Left renal cortex interstitium (tissue), 4 donors: ENCODE data around the gene TAF3. TPM values are rescaled to one million over a fixed set of nuclear protein-coding genes. Genes with fewer than 3 reads are reported as not detected.

Source experiments
- DNase-seq, 4 donors: peaks; one replicate each; pipeline ENCODE4 v3.0.0-alpha.2; 2013; ENCODE audit warnings: low read depth in 4 of 4, low spot score in 2 of 4, missing footprints in 1 of 4
- polyA plus RNA-seq, 4 donors: library from polyadenylated mRNA; unstranded; fragments of 120-200 nt; gene quantifications; one replicate each; pipeline ENCODE4 v1.2.1, GENCODE V29; 2013; ENCODE audit not compliant: insufficient read length in 4 of 4

TAF3 gene
- polyA plus RNA-seq, 4 donors: 11.2 to 12.2 (median 11.4) TPM

DNA sequence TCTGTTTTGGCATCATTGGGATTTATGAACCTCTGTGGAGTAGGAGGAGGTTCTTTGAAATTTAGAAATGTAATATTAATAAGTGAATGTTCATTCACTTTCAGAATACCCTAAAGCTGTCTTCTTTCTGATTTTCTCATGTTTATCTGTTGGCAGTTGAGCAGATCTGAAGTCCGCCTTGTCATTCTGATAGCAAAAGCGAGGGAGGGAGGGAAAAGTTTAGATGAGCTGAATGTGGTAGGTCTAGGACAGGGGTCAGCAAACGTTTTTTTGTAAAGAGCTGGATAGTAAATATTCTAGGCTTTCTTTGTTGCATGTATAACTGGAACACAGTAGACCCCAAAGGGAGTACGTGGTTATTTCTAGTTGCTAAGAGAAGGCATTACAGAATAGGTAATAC, 141.8 kb downstream of the TAF3 start:
- DNase-seq: no peak

DNA sequence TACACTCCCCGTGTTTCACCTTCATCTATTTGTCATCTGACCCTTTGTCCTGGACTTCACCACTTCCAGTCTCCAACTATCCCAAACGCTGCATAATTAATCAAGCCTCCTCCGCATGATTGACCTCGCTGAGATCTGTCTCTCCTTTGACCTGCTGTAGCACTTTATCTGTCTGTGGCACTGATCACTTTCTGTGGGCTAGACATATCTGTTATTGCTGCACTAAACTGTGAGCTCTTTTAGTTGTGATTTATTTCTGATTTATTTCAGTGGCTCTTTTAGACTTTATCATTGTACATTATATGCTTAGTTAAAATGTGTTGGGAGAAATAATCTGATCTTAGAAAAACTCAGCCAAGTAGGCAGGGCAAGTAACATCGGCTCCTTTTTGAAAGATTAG, 144.3 kb downstream of the TAF3 start:
- no peak for DNase-seq

DNA sequence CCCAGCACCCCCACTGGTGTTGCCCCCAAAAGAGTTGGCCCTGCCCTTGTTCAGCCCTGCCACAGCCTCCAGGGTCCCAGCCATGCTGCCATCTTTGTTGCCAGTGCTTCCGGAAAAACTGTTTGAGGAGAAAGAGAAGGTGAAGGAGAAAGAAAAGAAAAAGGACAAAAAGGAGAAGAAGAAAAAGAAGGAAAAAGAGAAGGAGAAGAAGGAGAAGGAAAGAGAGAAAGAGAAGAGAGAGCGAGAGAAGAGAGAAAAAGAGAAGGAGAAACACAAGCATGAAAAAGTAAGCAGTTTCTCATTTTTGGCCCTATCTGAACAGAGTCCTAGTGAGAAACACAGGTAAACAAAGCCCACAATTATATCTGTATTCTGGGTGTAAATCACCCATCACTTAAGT, 147.2 kb downstream of the TAF3 start:
- no peak for DNase-seq

DNA sequence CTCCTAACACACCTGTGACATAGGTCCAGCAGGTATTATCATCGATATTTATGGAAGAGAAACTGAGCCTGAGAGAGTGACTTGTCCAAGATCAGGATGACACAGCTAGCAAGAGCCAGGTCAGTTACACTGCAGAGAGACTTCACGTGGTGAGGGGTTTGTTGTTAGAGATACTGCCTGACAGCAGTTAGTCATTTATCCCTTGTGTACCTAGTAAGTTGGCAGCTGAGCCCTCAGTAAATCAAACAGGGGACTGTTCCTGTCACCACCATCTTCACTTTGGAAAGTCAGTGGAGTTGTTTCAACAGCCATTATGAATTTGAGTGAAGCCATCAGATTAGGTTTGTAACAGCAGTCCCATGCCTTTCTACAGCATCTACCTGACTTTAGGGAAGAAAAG, 148.7 kb downstream of the TAF3 start:
- DNase-seq: no peak

DNA sequence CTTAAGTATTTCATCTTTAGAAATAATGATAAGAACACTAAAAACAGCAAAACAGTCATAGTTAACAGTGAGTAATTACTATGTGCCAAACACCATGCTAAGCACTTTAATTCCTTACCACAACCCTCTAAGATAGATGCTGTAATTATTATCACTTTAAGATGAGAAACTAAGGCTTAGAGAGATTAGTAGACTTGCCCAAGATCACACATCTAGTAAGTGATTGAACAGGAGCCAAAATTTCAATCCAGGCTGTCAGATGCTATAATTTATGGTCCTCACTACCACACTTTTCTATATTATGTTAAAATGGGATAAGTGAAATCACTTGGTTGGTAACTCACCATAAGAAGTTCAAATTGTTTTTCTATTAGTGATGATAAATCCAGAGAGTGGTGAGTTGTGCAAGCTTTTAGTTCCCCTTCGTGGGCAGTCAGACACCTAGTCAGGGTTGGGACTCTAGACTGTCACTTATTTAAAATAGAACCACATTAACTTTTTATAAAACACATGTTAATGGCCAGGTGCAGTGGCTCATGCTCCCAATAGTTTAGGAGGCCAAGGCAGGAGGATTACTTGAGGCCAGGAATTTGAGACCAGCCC, 150.3 kb downstream of the TAF3 start:
- no peak for DNase-seq

DNA sequence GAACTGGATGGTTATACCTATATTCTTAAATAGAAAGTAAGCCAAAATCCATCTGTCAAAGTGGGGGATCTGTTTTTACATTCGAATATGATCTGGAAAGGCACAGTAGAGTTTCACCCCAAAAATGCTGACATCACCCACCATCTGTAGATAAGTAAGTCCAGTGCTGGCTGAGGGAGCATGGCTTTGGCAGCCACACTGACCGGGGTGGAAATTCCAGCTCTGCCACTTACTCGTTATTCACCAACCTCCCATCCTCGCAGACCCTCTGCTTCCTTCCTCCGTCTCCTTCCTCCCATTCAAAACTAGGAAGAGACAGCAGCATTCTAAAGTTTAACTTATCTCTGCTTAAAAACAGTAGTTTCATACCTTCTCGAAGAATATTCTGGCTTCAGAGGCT, 151.3 kb downstream of the TAF3 start:
- no peak for DNase-seq

DNA sequence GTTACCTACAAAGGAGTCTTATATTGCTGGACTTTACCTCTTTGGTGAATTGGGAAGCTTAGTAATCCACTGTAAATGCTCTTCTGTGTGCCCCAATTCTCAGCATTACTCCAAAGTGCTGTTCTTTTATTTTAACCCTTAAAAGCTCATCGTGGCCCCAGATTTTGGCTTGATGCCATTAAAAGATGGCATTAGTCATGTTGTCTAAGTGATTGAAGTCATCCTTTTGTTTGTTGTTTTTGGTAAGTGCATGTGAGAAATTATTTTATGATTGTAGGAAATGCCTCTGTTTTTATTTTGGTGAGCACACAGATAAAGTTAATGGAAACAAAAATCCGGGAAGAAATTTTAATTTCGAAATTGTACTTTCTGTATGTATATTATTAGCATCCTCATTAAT, 153.6 kb downstream of the TAF3 start:
- DNase-seq: no peak

DNA sequence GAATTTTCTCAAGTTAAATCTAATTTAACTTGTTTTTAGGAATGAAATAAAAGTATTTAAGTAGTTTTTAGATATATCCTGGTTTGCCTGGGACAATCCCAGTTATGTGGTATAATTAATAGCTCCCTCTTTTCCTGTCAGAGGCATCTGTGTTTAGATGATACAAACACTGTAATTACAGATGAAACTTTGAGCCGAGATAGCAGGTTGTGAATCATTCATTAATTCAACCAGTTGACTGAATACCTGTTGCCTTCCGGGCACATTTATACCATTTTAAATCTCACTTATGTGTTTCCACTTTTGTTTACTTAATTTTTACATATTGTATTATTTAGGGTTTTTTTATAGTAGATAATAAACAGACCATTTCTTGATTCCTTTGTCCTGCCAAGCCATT, 154.1 kb downstream of the TAF3 start:
- DNase-seq: no peak

DNA sequence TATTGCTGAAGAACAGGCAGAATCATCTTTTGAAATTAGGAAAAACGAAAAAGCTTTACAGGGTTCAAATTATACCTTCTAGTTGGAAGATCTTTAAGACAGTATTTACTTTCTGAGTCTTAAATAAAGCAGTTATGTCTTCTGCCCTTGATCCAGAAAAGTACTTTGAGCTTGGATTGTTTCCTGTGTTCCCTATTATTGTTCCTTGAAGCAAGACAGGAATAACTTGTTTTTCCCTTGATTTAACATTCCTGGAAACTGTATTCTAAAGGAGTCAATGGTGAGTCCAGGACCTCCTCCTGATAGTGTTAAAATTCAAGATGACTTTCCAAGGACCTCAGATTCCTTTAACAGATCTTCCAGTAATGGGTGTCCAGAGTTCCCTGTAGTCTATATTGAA, 161.9 kb downstream of the TAF3 start:
- DNase-seq: no peak

DNA sequence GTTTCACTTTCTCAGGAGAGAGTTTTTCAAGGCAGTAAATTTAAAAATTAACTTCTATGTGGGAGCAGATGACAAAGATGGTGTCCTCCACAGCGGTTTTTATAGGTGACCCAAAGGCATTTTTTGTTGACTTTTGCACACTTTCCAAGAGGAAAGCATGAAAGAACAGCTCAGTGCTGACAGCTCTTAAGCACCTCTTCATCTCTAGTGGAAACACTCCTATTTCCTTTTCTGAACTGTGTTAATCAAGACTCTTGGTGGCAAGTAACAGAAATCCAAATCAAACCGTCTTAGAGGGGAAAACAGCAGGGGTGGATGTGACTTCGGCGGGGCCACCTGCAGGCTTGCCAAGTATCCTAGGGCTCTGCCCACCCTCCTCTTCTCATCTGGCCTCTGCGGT, 164.4 kb downstream of the TAF3 start:
- DNase-seq: no peak

DNA sequence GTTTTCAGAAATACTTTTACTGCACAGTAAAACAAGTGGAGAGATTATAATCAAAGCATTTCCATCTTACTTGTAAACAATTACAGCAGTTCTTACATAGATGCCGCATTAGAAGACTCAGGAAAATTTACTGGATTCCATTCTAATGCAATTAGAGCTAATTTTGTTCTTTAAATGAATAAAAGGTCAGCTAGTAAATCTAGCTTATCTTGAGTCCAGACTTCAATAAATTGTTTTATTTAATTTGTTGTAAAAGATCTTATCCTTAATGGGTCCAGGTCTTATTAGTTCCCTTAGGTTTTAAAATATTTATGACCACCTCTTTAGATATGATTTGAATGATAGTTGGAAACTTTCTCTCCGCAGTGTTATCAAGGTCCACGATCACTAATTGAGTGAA, 166.0 kb downstream of the TAF3 start:
- DNase-seq: no peak

DNA sequence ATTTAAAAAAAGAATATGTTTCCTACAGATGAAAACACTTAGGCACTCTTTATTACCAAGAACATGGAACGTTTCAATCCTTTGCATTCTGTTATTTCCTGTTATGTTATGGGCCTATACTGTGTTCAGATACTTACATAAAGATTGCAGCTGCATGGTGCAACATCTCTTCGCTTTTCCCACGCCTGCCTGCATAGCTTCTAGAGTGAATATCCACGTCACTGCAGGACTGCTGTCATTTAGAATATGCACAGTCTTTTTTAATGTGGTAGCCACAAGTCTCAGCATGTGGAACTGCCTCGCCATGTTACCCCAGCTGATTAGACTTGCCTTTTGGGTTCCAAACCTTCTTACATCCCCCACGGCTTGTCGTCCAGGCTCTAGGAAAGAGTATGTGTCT, 166.6 kb downstream of the TAF3 start:
- no peak for DNase-seq

DNA sequence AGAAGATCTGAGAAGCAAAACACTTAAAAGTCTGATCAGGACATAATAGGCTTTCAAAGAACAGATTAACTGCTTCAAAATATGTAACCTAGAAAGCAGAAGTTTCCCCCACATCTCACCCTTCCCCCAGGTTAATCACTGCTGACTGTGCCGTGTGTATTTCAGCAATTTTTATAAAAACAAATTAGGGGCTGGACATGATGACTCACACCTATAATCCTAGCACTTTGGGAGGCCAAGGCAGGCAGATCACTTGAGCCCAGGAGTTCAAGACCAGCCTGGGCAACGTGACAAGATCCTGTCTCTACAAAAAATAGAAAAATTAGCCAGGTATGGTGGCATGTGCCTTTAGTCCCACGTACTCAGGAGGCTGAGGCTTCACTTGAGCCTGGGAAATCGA, 168.5 kb downstream of the TAF3 start:
- no peak for DNase-seq

DNA sequence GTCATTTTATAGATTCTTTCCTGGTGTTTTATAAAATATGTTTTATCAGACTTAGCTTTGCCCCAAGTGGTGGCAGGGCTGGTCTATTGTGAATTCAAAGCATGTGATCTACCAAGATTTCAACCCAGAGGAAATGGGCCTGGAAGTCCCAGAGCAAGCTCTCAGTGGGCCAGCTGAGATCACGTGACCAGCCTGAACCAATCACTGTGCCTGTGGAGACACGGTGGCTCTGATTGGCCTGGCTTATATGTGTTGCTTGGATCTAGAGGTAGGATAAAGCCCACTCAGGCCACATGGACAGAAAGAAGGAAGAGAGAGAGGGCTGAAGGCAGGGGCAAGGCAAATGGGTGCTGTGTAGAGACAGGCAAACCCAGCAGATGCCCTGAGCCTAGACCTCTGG, 170.7 kb downstream of the TAF3 start:
- DNase-seq: no peak

DNA sequence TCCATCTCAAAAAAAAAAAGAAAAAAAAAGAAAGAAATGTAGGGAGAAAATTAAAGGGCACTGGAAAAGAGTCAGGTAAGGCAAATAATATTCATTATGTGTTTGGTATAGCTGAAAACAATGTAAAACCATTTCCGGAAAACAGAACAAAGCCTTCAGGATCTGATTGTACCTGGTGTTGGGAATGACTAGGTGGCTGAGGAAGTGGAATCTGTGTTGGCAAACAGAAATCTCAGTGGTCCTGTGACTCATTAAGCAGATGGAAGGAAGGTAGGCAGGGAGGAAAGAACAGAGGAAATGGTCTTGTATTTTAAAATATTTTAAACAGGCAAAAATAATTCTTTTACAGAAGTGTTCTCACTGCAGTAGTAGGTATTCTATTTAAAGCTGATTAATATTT, 180.5 kb downstream of the TAF3 start:
- DNase-seq: no peak

DNA sequence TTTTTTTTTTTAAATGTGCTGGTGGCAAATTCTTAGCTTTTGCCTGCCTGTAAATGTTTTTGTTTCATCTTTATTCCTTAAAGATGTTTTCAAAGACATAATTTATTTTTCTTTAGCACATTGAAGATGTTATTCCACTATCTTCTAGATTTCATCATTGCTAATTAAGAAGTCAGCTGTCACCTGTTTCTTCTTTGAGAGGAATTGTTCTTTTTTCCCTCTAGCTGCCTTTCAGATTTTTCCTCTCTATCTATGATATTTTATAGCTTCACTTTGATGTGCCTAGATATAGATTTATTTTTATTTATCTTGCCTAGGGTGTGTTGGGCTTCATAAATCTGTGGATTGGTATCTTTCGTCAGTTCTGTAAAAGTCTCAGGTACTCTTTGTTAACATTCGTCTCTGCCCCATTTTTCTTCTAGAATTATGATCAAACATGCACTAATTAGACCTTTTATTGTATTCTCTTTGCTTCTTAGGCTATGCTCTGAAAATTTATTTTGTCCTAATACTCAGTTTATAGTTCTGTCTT, 186.2 kb downstream of the TAF3 start:
- no peak for DNase-seq

DNA sequence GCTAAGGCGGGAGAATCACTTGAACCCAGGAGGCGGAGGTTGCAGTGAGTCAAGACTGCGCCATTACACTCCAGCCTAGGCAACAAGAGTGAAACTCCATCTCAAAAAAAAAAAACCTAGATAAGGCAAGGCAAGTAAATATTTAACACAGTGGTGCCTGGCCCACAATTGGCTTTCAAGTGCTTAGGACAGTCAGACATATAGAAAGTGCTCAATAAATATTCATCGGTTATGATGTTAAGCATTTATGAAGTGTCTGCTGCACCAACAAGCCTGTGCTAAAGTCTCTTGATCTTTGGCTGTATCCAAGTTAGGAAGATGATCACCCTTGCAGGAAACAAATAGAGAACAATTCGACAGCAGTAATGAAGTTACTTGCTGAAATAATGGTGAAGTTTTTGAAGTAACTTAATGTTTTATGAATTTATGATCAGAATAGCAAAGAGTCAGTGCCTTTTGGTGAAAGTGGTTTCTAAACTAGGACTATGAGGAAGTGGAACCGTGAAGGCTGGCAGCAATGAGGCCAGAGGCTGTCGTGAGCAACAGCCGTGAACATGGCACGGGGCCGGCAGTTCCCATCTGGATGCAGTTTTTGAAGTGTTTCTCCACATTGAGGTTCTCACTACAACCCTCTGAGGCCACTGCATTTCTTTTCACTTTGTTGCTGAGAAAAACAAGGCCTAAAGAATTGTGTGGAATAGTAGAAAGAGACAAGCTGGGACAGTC, 188.1 kb downstream of the TAF3 start:
- no peak for DNase-seq

DNA sequence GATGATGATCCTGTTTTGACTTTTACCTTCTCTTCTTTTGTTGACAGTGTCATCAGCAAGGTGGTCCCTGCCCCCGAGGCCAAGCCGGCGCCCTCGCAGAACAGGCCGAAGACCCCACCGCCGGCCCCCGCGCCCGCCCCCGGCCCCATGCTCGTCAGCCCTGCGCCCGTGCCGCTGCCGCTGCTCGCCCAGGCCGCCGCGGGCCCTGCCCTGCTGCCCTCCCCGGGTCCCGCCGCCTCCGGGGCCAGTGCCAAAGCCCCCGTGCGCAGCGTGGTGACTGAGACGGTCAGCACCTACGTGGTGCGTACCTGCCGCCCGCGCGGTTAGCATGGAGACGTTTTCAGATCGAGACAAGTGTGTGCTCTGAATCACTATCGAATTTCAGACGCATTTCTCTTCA, 190.7 kb downstream of the TAF3 start:
- no peak for DNase-seq

DNA sequence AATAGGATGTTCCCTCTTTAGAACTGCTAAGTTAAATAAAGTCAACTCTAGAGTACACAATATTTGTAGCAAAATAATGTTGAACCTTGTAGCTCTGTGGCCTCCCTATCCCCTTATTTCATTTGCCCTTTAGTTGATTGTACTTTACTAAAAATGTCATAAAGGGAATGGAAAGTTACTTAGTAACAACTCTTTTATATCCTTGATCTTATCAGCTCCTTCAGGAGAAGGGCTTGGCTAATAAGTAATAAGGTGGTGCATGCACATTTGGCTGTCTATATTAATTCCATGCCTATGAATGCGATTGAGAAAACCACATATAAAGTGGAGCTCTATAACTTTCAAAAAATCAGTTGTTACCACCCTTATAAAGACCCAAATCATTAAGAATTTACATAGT, 194.7 kb downstream of the TAF3 start:
- DNase-seq: no peak

DNA sequence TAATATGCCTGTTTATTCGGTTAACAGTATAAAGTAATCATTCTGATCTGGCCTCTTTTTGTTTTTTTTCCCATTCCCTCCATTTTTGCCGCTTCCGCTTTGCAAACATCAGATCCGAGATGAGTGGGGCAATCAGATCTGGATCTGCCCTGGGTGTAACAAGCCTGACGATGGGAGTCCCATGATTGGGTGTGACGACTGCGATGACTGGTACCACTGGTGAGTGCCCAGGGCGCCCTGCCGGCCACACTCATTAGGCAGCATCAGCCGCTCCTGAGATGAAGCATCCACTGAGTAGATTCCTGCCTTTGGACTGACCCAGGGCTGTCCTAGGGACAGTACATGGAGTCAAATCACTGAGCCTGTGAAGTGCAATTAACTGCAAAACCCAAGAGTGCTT, 195.3 kb downstream of the TAF3 start:
- DNase-seq: no peak

DNA sequence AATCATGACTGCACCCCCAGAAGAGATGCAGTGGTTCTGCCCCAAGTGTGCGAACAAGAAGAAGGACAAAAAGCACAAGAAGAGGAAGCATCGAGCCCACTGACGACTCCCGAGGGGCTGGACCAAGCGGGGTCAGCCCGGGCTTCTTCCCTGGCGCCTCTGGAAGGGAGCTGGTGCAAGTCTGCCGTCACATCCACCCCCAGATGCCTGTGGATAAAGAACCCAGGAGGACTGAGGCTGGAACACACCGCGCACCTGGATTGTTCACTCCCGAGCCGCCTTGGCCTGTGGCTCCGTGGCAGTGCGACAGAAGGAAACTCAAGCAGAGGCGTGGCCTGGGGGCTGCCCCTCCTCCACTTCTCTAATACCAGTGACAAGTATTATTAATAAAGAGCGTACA, 196.3 kb downstream of the TAF3 start:
- no peak for DNase-seq

DNA sequence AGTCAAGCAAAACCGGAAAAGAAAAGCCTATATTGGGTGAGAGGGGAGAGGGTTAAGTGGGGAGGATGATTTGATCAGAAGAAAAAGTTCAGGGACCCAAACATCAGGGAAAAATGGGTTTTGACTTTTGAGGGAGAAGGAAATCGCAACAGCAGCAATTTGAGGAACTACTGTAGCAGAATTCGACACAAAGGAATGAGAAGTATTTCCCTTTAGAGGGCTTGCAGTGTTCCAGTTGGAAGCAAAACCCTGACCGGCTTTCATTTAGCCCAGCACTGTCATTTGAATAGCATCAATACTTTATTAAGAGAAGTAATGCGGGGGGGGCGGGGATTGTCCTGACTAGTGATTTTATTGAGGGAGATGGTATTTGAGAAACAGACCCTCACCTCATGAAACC, 199.0 kb downstream of the TAF3 start:
- DNase-seq: no peak

DNA sequence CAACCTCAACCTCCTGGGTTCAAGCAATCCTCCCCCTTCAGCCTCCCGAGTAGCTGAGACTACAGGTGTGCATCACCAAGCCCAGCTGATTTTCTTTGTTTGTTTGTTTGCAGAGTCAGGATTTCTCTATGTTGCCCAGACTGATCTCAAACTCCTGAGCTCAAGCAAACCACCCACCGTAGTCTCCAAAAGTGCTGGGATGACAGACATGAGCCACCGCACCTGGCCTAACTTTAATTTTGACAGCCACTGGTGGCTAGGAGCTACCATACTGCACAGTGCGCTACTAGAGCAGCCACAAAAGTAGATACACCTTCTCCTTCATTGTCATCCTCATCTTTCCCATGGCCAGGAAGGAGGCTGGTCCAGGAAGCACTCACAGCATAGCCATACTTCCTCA, 205.0 kb downstream of the TAF3 start:
- no peak for DNase-seq
